Transverse colon (tissue), 4 donors: Measurements from ENCODE around the gene NUS1.

Experiments
- POLR2A ChIP-seq: fragments of 450-650 bp; IDR thresholded peaks from one replicate; pipeline ENCODE4 v1.6.1; 2016; ENCODE audit warnings: antibody characterized with exemption, mild to moderate bottlenecking, moderate library complexity
- POLR2AphosphoS5 ChIP-seq, 3 donors: sonication (generic); formaldehyde crosslinking; IDR thresholded peaks; one replicate each; pipeline ENCODE4 v1.6.1; 2016; ENCODE audit warnings: antibody characterized with exemption in 3 of 3
- TF ChIP-seq, protein P1 (sequence below), 5 experiments: fragments of 200-600 bp in 3 of 5; fragments of 450-650 bp in 2 of 5; sonication (generic) in 3 of 5; IDR thresholded peaks; 1 replicate in 2 of 5; 2 replicates in 3 of 5; pipeline ENCODE4 v1.5.1; 2016 to 2017; ENCODE audit warnings: antibody characterized with exemption in 5 of 5, inconsistent platforms in 3 of 5, mild to moderate bottlenecking in 2 of 5, moderate library complexity in 1 of 5

DNA sequence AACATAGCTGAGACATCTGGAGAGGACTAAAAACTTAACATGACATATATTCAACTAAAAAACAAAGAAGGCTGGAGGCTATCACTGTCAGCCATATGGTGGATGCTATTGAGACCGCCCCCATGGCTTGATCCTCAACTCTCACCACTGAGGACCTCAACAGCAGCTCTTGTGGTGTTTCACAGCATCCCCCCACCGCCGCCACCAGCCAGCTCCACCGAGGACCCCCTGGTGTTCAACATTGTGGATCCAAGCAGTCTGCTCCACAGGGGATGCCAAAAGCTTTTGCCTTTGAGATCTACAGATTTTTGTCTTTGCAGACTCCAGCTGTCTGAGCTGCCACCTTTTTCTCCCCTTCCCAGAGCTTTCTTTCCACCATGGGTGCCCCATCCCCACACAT lies 64.6 kb downstream of the NUS1 start:
- TF ChIP-seq, protein P1, sequence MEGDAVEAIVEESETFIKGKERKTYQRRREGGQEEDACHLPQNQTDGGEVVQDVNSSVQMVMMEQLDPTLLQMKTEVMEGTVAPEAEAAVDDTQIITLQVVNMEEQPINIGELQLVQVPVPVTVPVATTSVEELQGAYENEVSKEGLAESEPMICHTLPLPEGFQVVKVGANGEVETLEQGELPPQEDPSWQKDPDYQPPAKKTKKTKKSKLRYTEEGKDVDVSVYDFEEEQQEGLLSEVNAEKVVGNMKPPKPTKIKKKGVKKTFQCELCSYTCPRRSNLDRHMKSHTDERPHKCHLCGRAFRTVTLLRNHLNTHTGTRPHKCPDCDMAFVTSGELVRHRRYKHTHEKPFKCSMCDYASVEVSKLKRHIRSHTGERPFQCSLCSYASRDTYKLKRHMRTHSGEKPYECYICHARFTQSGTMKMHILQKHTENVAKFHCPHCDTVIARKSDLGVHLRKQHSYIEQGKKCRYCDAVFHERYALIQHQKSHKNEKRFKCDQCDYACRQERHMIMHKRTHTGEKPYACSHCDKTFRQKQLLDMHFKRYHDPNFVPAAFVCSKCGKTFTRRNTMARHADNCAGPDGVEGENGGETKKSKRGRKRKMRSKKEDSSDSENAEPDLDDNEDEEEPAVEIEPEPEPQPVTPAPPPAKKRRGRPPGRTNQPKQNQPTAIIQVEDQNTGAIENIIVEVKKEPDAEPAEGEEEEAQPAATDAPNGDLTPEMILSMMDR (IDR thresholded peaks at IDR 0.05): no peak
- TF ChIP-seq POLR2A (no peak), POLR2AphosphoS5 (IDR thresholded peaks at IDR 0.05) (no peak)
